A673 (cell line): ENCODE measurements around the gene CMIP. TPM values are rescaled to one million over a fixed set of nuclear protein-coding genes. Genes with fewer than 3 reads are reported as not detected.

Experiments used
- BruUV-seq: library from RNA; stranded (reverse); fragments of 400-500 nt; replicated peaks from 2 replicates; lab custom pipeline; 2021; lab: Mats Ljungman, UMichigan
- CTCF ChIA-PET: fragments of 300-600 bp; sonication (Branson Sonifier 250); formaldehyde crosslinking; loops from one replicate; lab custom pipeline; 2022; ENCODE audit warnings: antibody characterized with exemption; lab: Charles Lee
- POLR2A ChIA-PET: fragments of 300-600 bp; sonication (Branson Sonifier 250); formaldehyde crosslinking; loops from one replicate; lab custom pipeline; 2022; ENCODE audit warnings: antibody characterized with exemption; ENCODE audit not compliant: low non-redundant PET; lab: Charles Lee
- DNase-seq: peaks from one replicate; pipeline ENCODE4 v3.0.0-alpha.2; 2015; ENCODE audit warnings: low spot score
- H3K27ac ChIP-seq: fragments of 200-600 bp; sonication (generic); 2 replicates; pipeline ENCODE4 v1.5.1; 2016; ENCODE audit warnings: mixed run types, low read depth, mild to moderate bottlenecking, mixed read lengths, antibody characterized with exemption, low read length; ENCODE audit not compliant: poor library complexity, severe bottlenecking
- H3K27me3 ChIP-seq: fragments of 200-600 bp; sonication (generic); replicated peaks from 2 replicates; pipeline ENCODE4 v1.6.1; 2017; ENCODE audit warnings: mixed run types, low read depth, mild to moderate bottlenecking, mixed read lengths, antibody characterized with exemption, low read length; ENCODE audit not compliant: insufficient read depth, poor library complexity
- H3K36me3 ChIP-seq: fragments of 200-600 bp; sonication (generic); 2 replicates; pipeline ENCODE4 v1.6.1; 2016; ENCODE audit warnings: mixed run types, mild to moderate bottlenecking, mixed read lengths, antibody characterized with exemption, low read length; ENCODE audit not compliant: insufficient read depth, poor library complexity, severe bottlenecking
- H3K4me1 ChIP-seq: fragments of 200-600 bp; sonication (generic); 2 replicates; pipeline ENCODE4 v1.6.1; 2017; ENCODE audit warnings: mixed run types, mild to moderate bottlenecking, mixed read lengths, antibody characterized with exemption, low read length; ENCODE audit not compliant: insufficient read depth, poor library complexity, severe bottlenecking
- H3K4me3 ChIP-seq: fragments of 200-600 bp; sonication (generic); 2 replicates; pipeline ENCODE4 v1.5.1; 2016; ENCODE audit warnings: low read depth, mixed run types, mild to moderate bottlenecking, mixed read lengths, low read length; ENCODE audit not compliant: poor library complexity, severe bottlenecking
- H3K9me3 ChIP-seq: fragments of 200-600 bp; sonication (generic); 2 replicates; pipeline ENCODE4 v1.6.1; 2016; ENCODE audit warnings: mixed run types, low read depth, mild to moderate bottlenecking, mixed read lengths, antibody characterized with exemption, low read length; ENCODE audit not compliant: poor library complexity, severe bottlenecking
- EZH2 ChIP-seq: fragments of 200-600 bp; sonication (generic); IDR thresholded peaks from 2 replicates; pipeline ENCODE4 v1.6.1; 2017; ENCODE audit warnings: borderline replicate concordance, low read depth, mild to moderate bottlenecking, mixed read lengths, antibody characterized with exemption, low read length; ENCODE audit not compliant: poor library complexity, severe bottlenecking
- intact Hi-C: fragments of 100-400 bp; cut with micrococcal nuclease; formaldehyde crosslinking; loops from one replicate; pipeline ENCODE4 v1.10.0; 2022; ENCODE audit not compliant: unreplicated experiment
- total RNA-seq: library from RNA; stranded (reverse); gene quantifications from 2 replicates; pipeline ENCODE4 v1.2.3, GENCODE V29; 2021
- TF ChIP-seq, protein P1 (sequence below): fragments of 300-800, 200-600 bp; sonication (generic); conservative IDR thresholded peaks from 2 replicates; pipeline ENCODE4 v1.5.1; 2017; ENCODE audit warnings: low read depth, mild to moderate bottlenecking, antibody characterized with exemption, low read length, moderate library complexity, mixed read lengths

The CMIP gene
- total RNA-seq, 1 experiment from 2014 or later: 25.5 TPM

GRCh38 chr16:81572386-81573144 is 128.0 kb downstream of the CMIP start:
- no peaks in the 10 kb centered on the region for H3K27me3 ChIP-seq
- no peak overlapping the region for H3K4me3 ChIP-seq
- ChIA-PET POLR2A (no interaction called here), CTCF (no interaction called here)
- intact Hi-C loops: no loop called here
- no peak for TF ChIP-seq EZH2
- TF ChIP-seq, protein P1, sequence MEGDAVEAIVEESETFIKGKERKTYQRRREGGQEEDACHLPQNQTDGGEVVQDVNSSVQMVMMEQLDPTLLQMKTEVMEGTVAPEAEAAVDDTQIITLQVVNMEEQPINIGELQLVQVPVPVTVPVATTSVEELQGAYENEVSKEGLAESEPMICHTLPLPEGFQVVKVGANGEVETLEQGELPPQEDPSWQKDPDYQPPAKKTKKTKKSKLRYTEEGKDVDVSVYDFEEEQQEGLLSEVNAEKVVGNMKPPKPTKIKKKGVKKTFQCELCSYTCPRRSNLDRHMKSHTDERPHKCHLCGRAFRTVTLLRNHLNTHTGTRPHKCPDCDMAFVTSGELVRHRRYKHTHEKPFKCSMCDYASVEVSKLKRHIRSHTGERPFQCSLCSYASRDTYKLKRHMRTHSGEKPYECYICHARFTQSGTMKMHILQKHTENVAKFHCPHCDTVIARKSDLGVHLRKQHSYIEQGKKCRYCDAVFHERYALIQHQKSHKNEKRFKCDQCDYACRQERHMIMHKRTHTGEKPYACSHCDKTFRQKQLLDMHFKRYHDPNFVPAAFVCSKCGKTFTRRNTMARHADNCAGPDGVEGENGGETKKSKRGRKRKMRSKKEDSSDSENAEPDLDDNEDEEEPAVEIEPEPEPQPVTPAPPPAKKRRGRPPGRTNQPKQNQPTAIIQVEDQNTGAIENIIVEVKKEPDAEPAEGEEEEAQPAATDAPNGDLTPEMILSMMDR: no peak
- no peaks in the 10 kb centered on the region for H3K36me3 ChIP-seq
- DNase-seq: no peak
- BruUV-seq: no TSS peak
- H3K9me3 ChIP-seq: no peaks in the 10 kb centered on the region
- H3K4me1 ChIP-seq: no peaks in the 10 kb centered on the region
- no peak overlapping the region for H3K27ac ChIP-seq

GRCh38 chr16:81573533-81574020 is 129.0 kb downstream of the CMIP start:
- Histone ChIP-seq H3K27ac (no peak overlapping the region), H3K27me3 (no peaks in the 10 kb centered on the region), H3K9me3 (no peaks in the 10 kb centered on the region), H3K4me3 (no peak overlapping the region), H3K36me3 (no peaks in the 10 kb centered on the region), H3K4me1 (no peaks in the 10 kb centered on the region)
- intact Hi-C loops: no loop called here
- BruUV-seq: no TSS peak
- TF ChIP-seq, protein P1: no peak
- TF ChIP-seq EZH2: no peak
- POLR2A ChIA-PET: no interaction called here
- no peak for DNase-seq
- CTCF ChIA-PET: no interaction called here

- no peak for TF ChIP-seq EZH2
- TF ChIP-seq, protein P1: no peak
These were observed 129.6 kb downstream of the CMIP start for GRCh38 chr16:81574168-81574567.

More at GRCh38 chr16:81574168-81574567, 129.6 kb downstream of the CMIP start:
- Histone ChIP-seq H3K27ac (no peak overlapping the region), H3K9me3 (no peaks in the 10 kb centered on the region), H3K4me3 (no peak overlapping the region), H3K36me3 (no peaks in the 10 kb centered on the region), H3K27me3 (no peaks in the 10 kb centered on the region), H3K4me1 (no peaks in the 10 kb centered on the region)
- intact Hi-C loops: no loop called here
- BruUV-seq: no TSS peak
- CTCF ChIA-PET: no interaction called here
- POLR2A ChIA-PET: no interaction called here
- no peak for DNase-seq
